ENCODE data around the gene CAMK1G.

Gene CAMK1G

DNA sequence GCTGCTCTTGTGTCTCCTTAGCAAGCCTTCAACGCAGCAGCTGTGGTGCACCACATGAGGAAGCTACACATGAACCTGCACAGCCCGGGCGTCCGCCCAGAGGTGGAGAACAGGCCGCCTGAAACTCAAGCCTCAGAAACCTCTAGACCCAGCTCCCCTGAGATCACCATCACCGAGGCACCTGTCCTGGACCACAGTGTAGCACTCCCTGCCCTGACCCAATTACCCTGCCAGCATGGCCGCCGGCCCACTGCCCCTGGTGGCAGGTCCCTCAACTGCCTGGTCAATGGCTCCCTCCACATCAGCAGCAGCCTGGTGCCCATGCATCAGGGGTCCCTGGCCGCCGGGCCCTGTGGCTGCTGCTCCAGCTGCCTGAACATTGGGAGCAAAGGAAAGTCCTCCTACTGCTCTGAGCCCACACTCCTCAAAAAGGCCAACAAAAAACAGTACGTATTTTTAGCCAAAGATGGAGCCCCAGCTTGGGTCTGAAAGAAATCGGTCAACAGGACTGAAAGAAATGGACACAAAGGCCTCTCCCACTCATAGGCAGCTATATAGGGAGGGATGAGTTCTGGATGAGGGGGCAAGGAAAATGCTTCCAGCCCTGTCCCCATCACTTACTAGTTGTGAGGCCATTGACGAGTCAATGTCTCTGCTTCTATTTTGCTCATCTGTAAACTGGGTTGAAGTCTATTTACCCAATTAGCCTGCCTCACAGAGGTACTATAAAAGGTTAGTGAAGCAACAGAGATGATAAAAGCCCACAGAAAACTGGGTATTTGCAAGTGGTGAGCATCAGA, 28.5 kb downstream of the CAMK1G start:
- Histone ChIP-seq H3K27ac (replicated peaks) (no peak overlapping the region), H3K27me3 (ENCODE audit: insufficient read depth, poor library complexity, severe bottlenecking) (no peaks in the 10 kb centered on the region), H3K4me3 (replicated peaks; ENCODE audit: insufficient read depth, low read length) (no peak overlapping the region)
- TF ChIP-seq, protein P1, sequence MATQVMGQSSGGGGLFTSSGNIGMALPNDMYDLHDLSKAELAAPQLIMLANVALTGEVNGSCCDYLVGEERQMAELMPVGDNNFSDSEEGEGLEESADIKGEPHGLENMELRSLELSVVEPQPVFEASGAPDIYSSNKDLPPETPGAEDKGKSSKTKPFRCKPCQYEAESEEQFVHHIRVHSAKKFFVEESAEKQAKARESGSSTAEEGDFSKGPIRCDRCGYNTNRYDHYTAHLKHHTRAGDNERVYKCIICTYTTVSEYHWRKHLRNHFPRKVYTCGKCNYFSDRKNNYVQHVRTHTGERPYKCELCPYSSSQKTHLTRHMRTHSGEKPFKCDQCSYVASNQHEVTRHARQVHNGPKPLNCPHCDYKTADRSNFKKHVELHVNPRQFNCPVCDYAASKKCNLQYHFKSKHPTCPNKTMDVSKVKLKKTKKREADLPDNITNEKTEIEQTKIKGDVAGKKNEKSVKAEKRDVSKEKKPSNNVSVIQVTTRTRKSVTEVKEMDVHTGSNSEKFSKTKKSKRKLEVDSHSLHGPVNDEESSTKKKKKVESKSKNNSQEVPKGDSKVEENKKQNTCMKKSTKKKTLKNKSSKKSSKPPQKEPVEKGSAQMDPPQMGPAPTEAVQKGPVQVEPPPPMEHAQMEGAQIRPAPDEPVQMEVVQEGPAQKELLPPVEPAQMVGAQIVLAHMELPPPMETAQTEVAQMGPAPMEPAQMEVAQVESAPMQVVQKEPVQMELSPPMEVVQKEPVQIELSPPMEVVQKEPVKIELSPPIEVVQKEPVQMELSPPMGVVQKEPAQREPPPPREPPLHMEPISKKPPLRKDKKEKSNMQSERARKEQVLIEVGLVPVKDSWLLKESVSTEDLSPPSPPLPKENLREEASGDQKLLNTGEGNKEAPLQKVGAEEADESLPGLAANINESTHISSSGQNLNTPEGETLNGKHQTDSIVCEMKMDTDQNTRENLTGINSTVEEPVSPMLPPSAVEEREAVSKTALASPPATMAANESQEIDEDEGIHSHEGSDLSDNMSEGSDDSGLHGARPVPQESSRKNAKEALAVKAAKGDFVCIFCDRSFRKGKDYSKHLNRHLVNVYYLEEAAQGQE (IDR thresholded peaks at IDR 0.05; ENCODE audit: insufficient replicate concordance, low read depth) = no peak
- TF ChIP-seq POLR2AphosphoS5 (IDR thresholded peaks at IDR 0.05; ENCODE audit: low read depth) (no peak), GABPA (IDR thresholded peaks at IDR 0.05; ENCODE audit: low read depth) (no peak), SPI1 (IDR thresholded peaks at IDR 0.05; ENCODE audit: borderline replicate concordance, low read depth) (no peak)
- TF ChIP-seq, protein P2, sequence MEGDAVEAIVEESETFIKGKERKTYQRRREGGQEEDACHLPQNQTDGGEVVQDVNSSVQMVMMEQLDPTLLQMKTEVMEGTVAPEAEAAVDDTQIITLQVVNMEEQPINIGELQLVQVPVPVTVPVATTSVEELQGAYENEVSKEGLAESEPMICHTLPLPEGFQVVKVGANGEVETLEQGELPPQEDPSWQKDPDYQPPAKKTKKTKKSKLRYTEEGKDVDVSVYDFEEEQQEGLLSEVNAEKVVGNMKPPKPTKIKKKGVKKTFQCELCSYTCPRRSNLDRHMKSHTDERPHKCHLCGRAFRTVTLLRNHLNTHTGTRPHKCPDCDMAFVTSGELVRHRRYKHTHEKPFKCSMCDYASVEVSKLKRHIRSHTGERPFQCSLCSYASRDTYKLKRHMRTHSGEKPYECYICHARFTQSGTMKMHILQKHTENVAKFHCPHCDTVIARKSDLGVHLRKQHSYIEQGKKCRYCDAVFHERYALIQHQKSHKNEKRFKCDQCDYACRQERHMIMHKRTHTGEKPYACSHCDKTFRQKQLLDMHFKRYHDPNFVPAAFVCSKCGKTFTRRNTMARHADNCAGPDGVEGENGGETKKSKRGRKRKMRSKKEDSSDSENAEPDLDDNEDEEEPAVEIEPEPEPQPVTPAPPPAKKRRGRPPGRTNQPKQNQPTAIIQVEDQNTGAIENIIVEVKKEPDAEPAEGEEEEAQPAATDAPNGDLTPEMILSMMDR (IDR thresholded peaks at IDR 0.05; ENCODE audit: insufficient read depth, low read length) = no peak
- DNase-seq (ENCODE audit: low read depth in 1 of 2, low spot score in 1 of 2) = peak in 1 of 2 experiments; percentile 56

DNA sequence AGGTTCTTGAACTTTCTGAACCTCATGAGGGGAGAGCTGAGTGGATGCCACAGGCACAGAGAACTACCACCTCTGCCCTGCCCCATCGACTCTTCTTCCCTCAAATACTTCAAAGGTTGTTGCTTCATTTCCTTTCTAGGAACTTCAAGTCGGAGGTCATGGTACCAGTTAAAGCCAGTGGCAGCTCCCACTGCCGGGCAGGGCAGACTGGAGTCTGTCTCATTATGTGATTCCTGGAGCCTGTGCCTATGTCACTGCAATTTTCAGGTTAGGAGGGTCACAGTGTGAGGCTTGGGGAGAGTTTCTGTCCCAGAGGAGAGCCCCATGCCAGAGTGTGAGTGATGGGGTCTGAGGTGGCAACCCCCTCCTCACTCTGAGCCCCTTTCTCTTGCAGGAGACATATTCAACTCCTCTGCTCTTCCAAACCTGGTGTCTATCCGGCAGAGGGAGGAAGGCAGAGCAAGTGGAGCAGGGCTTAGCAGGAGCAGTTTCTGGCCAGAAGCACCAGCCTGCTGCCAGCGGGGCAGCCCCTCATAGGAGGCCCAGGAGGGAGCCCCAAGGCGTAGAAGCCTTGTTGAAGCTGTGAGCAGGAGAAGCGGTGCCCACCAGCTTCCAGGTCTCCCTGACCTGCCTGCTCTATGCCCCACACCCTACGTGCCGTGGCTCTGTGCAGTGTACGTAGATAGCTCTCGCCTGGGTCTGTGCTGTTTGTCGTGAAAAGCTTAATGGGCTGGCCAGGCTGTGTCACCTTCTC, 29.3 kb downstream of the CAMK1G start:
- DNase-seq (ENCODE audit: low read depth in 1 of 2, low spot score in 1 of 2) = no peak
- Histone ChIP-seq H3K27me3 (ENCODE audit: insufficient read depth, poor library complexity, severe bottlenecking) (no peaks in the 10 kb centered on the region), H3K4me3 (replicated peaks; ENCODE audit: insufficient read depth, low read length) (no peak overlapping the region), H3K27ac (replicated peaks) (no peak overlapping the region)
- TF ChIP-seq GABPA (IDR thresholded peaks at IDR 0.05; ENCODE audit: low read depth) (no peak), POLR2AphosphoS5 (IDR thresholded peaks at IDR 0.05; ENCODE audit: low read depth) (no peak), SPI1 (IDR thresholded peaks at IDR 0.05; ENCODE audit: borderline replicate concordance, low read depth) (no peak)
- TF ChIP-seq, protein P1 (IDR thresholded peaks at IDR 0.05; ENCODE audit: insufficient replicate concordance, low read depth) = no peak
- TF ChIP-seq, protein P2 (IDR thresholded peaks at IDR 0.05; ENCODE audit: insufficient read depth, low read length) = no peak

DNA sequence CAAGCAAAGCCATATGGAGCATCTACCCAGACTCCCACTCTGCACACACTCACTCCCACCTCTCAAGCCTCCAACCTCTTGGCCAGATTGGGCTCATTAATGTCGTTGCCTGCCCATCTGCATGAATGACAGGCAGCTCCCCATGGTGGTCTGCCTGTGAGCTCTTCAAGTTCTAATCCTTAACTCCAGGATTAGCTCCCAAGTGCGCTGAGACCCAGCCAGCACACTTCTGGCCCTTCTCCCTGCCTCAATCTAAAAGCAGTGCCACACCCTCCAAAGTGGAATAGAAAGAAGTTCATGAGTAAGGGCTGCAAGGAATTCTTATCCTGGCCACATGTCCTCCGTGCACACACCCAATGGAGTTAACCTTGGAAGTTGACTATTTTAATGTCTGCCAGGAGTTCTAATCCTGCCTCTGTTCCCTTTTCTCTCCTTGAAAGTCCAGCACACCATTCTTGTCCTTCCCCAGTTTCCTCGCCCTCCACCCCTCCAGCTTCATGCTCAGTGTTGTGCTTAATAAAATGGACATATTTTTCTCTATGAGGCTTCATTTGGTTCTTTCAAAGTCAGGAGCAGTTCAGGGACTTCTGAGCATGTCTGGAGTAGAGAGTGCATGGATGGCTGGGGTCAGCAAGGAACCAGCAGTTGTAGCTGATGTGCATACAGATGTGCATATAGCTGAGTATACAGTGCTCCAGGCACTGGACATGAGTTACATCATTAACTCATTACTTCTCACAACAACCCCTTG, 30.1 kb downstream of the CAMK1G start:
- DNase-seq (ENCODE audit: low read depth in 1 of 2, low spot score in 1 of 2) = no peak
- no peak for TF ChIP-seq SPI1 (IDR thresholded peaks at IDR 0.05; ENCODE audit: borderline replicate concordance, low read depth)
- TF ChIP-seq, protein P1 (IDR thresholded peaks at IDR 0.05; ENCODE audit: insufficient replicate concordance, low read depth) = no peak
- TF ChIP-seq, protein P2 (IDR thresholded peaks at IDR 0.05; ENCODE audit: insufficient read depth, low read length) = no peak
- TF ChIP-seq GABPA (IDR thresholded peaks at IDR 0.05; ENCODE audit: low read depth) = no peak
- no peak for TF ChIP-seq POLR2AphosphoS5 (IDR thresholded peaks at IDR 0.05; ENCODE audit: low read depth)
- Histone ChIP-seq H3K4me3 (replicated peaks; ENCODE audit: insufficient read depth, low read length) (no peak overlapping the region), H3K27me3 (ENCODE audit: insufficient read depth, poor library complexity, severe bottlenecking) (no peaks in the 10 kb centered on the region), H3K27ac (replicated peaks) (no peak overlapping the region)

All from HL-60 (cell line).